Psoas muscle (tissue), 8 donors: ENCODE data around the gene GGT6. TPM values are rescaled to one million over a fixed set of nuclear protein-coding genes. Genes with fewer than 3 reads are reported as not detected.

Experiments
- ATAC-seq, 4 donors: fragments of 200-7000 bp; cut with Tn5 transposase; one replicate each; pipeline ENCODE4 v1.9.1; 2020; ENCODE audit warnings: moderate library complexity in 3 of 4, mild to moderate bottlenecking in 2 of 4
- DNase-seq, 2 donors: peaks; one replicate each; pipeline ENCODE4 v3.0.0-alpha.2; 2020
- H3K27ac ChIP-seq: fragments of 200-600 bp; one replicate; pipeline ENCODE4 v1.8.0; 2022
- H3K27me3 ChIP-seq, 3 donors: fragments of 200-600 bp in 1 of 3; one replicate each; pipeline versions ENCODE4 v1.6.1 to v1.8.0; 2013 to 2022; ENCODE audit warnings: low read length in 2 of 3, mild to moderate bottlenecking in 2 of 3, moderate library complexity in 1 of 3; ENCODE audit not compliant: insufficient read depth in 3 of 3
- H3K36me3 ChIP-seq, 2 donors: fragments of 200-600 bp in 1 of 2; one replicate each; pipeline versions ENCODE4 v1.6.1 to v1.8.0; 2013 to 2022; ENCODE audit warnings: low read depth in 1 of 2, mild to moderate bottlenecking in 1 of 2, moderate library complexity in 1 of 2; ENCODE audit not compliant: insufficient read depth in 1 of 2
- H3K4me1 ChIP-seq: fragments of 200-600 bp; one replicate; pipeline ENCODE4 v1.8.0; 2022
- H3K4me3 ChIP-seq: fragments of 200-600 bp; one replicate; pipeline ENCODE4 v1.8.0; 2022; ENCODE audit warnings: mild to moderate bottlenecking
- H3K9me3 ChIP-seq: fragments of 200-600 bp; one replicate; pipeline ENCODE4 v1.8.0; 2022
- WGBS, 3 donors: extraction: QIAGEN DNeasy Blood & Tissue Kit; methylation state at CpG; one replicate each; pipeline versions ENCODE4 v1.1.6 to v1.1.7; 2013; 5-methylcytosine and 5-hydroxymethylcytosine counted together
- intact Hi-C, 2 donors: fragments of 100-400 bp; cut with DNase I; formaldehyde crosslinking; loops; one replicate each; pipeline versions ENCODE4 v1.11.0 to v1.14.2; 2022
- polyA plus RNA-seq, 3 donors: library from polyadenylated mRNA; stranded (reverse); fragments of 200-250 nt; gene quantifications; one replicate each; pipeline ENCODE4 v1.2.3, GENCODE V29; 2013
- total RNA-seq, 4 donors: library from RNA; stranded (reverse); fragmentation: NEBNext Ultra II Directional in 2 of 4; extraction: Animal tissue kit (Norgen Biotek cat#: 25700) in 2 of 4; gene quantifications; one replicate each; pipeline versions ENCODE4 v1.2.1 to v1.2.4, GENCODE V29; 2021 to 2023
- TF ChIP-seq, protein P1 (sequence below): fragments of 200-600 bp; IDR thresholded peaks from one replicate; pipeline ENCODE4 v1.8.0; 2022; ENCODE audit warnings: antibody characterized with exemption
- donor health status: healthy with polysubstance abuse.
- donor health status: DM: no; HTN: no; CAD: no; lungs with moderate emphysema.
- donor health status: Bipolar disorder and iron deficiency.
- donor health status: healthy.
- donor health status: DM: yes; HTN: yes; CAD: no.
- donor health status: DM: no; HTN: no; CAD: no.
- donor health status: DM: no; HTN: no; CAD: no.
- donor health status: DM: yes; HTN: yes; CAD: no.

The GGT6 gene
- total and polyA plus RNA-seq, 7 donors = 0.03 TPM; not detected in 6

GRCh38 chr17:4544951-4545216 is 15.5 kb downstream of the GGT6 start:
- WGBS, 3 donors = 55 to 66% (median 56%) methylated on average over 14 to 18 of the region's 18 CpGs

DNA sequence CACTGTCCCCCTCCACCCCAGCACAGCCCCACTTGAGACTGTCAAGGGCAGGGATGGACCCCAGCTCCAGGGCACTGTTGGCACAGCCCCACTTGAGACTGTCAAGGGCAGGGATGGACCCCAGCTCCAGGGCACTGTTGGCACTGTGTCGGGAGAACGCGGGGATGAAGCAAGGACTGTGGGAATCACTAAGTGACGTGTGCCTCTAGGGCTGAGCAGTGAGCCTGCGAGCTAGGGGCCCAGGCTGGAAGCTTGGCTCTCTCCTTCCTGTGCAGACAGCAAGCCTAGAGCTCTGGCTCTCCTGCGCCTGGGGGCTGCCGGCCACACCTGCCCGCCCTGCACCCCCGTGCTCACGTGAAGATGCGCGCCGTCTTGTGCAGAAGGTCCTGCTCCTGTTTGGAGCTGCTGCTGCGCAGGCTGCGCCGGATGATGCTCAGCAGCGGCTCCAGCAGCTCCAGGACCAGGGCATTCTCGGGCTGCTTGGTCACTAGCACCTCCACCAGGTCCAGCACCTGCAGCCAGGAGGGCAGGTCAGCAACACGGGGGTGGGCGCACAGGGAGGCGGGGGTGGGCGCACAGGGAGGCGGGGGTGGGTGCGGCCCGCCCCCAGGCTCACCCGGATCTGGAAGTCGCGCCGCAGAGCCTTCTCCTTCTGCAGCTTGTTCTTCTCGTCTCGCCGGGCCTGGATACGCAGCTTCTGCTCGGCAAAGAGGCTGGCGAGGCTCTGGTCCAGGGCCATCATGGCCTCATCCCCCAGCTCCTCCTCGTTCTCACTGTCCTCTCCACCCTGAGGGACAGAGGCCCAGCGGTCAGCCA is 16.0 kb downstream of the GGT6 start:
- ATAC-seq (no peak), DNase-seq (no peak)
- peak overlapping the region; percentile 49 for H3K27ac ChIP-seq
- H3K4me1 ChIP-seq = peaks cover 4% of the 10 kb centered on the region
- H3K36me3 ChIP-seq = peaks cover 10 to 91% of the 10 kb centered on the region in 2 donors
- no peaks in the 10 kb centered on the region for H3K9me3 ChIP-seq
- H3K4me3 ChIP-seq = no peak overlapping the region
- intact Hi-C loops = loop anchor here (5.0 kb wide), 1 partner anchor 122 kb away; no protein-coding TSS in a partner anchor
- TF ChIP-seq, protein P1, sequence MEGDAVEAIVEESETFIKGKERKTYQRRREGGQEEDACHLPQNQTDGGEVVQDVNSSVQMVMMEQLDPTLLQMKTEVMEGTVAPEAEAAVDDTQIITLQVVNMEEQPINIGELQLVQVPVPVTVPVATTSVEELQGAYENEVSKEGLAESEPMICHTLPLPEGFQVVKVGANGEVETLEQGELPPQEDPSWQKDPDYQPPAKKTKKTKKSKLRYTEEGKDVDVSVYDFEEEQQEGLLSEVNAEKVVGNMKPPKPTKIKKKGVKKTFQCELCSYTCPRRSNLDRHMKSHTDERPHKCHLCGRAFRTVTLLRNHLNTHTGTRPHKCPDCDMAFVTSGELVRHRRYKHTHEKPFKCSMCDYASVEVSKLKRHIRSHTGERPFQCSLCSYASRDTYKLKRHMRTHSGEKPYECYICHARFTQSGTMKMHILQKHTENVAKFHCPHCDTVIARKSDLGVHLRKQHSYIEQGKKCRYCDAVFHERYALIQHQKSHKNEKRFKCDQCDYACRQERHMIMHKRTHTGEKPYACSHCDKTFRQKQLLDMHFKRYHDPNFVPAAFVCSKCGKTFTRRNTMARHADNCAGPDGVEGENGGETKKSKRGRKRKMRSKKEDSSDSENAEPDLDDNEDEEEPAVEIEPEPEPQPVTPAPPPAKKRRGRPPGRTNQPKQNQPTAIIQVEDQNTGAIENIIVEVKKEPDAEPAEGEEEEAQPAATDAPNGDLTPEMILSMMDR = no peak
- no peaks in the 10 kb centered on the region for H3K27me3 ChIP-seq
- WGBS, 3 donors = 77 to 90% (median 85%) methylated on average over 24 to 37 of the region's 37 CpGs

More at GRCh38 chr17:4544951-4545216, 15.5 kb downstream of the GGT6 start:
- ATAC-seq = peak; percentile 51 to 74 (median 70)
- Histone ChIP-seq H3K4me1 (peaks cover 4% of the 10 kb centered on the region), H3K9me3 (no peaks in the 10 kb centered on the region), H3K27ac (peak overlapping the region; percentile 49), H3K36me3 (peaks cover 10 to 91% of the 10 kb centered on the region in 2 donors), H3K4me3 (no peak overlapping the region), H3K27me3 (no peaks in the 10 kb centered on the region)
- DNase-seq = peak; percentile 25 to 80
- intact Hi-C loops = loop anchor here (5.0 kb wide), 1 partner anchor 123 kb away; no protein-coding TSS in a partner anchor
- TF ChIP-seq, protein P1 = no peak

- ATAC-seq (no peak), DNase-seq (peak; percentile 14 to 55)
- Histone ChIP-seq H3K4me3 (no peak overlapping the region), H3K4me1 (peaks cover 4% of the 10 kb centered on the region), H3K36me3 (peaks cover 4 to 91% of the 10 kb centered on the region in 2 donors), H3K27ac (no peak overlapping the region), H3K9me3 (no peaks in the 10 kb centered on the region), H3K27me3 (no peaks in the 10 kb centered on the region)
- WGBS, 3 donors = 75 to 85% (median 79%) methylated on average over 19 of the region's 19 CpGs
- intact Hi-C loops = loop anchor here (5.0 kb wide), 1 partner anchor 121 kb away; no protein-coding TSS in a partner anchor
- TF ChIP-seq, protein P1 = no peak
Measured at GRCh38 chr17:4543557-4544026, 16.8 kb downstream of the GGT6 start.

DNA sequence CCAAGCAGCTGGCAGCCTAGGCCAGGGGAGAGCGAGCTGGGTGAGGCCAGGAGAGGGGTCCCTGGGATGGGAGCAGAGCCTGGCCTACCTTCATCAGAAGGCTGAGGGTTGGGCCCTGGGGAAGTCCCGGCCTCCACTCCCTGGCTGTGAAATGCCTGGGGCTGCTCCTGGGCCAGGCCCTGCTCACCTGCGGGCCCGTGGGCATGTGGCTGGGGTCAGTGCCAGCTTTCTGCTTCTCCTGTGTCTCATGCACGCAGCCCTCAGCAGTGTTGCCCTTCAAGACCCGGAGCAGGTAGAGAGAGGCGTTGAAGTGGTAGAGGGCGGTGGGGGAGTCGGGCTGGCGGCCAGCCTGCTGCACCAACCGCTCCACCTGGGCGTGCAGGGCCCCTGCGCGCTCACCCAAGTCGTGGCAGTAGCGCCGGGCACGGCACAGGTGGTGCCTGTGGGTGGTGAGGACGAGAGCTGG is 17.6 kb downstream of the GGT6 start:
- DNase-seq (no peak), ATAC-seq (no peak)
- 85 to 91% (median 86%) methylated on average over 19 of the region's 19 CpGs for WGBS, 3 donors
- Histone ChIP-seq H3K36me3 (peaks cover 3 to 87% of the 10 kb centered on the region in 2 donors), H3K27ac (no peak overlapping the region), H3K4me1 (peaks cover 8% of the 10 kb centered on the region), H3K4me3 (no peak overlapping the region), H3K9me3 (no peaks in the 10 kb centered on the region), H3K27me3 (no peaks in the 10 kb centered on the region)
- TF ChIP-seq, protein P1 = no peak
- intact Hi-C loops = loop anchor here (5.0 kb wide), 1 partner anchor 120 kb away; no protein-coding TSS in a partner anchor
